HepG2 (cell line): Measurements from ENCODE around the gene MDP1. TPM values are rescaled to one million over a fixed set of nuclear protein-coding genes. Genes with fewer than 3 reads are reported as not detected.
A peak's percentile ranks its signal among the peaks of the same experiment; 100 is the strongest.

Experiments
- ATAC-seq: fragments of 200-7000 bp; cut with Tn5 transposase; 3 replicates; pipeline ENCODE4 v1.9.1; 2020; ENCODE audit warnings: mild to moderate bottlenecking, moderate library complexity
- BruUV-seq: library from RNA; stranded (reverse); fragments of 400-500 nt; replicated peaks from 2 replicates; lab custom pipeline; 2021; lab: Mats Ljungman, UMichigan
- CTCF ChIA-PET: fragments of 300-600 bp; formaldehyde crosslinking; extraction: SDS; loops from one replicate; lab custom pipeline; 2021; ENCODE audit warnings: low total read pairs, inconsistent platforms, low intra/inter-chr PET ratio; lab: Yijun Ruan, JAX
- POLR2A ChIA-PET: fragments of 350-600 bp; sonication (Branson Sonifier 250); formaldehyde crosslinking; loops from one replicate; lab custom pipeline; 2020; ENCODE audit warnings: antibody characterized with exemption, inconsistent platforms; lab: Yijun Ruan, JAX
- DNase-seq: peaks from one replicate; pipeline ENCODE4 v3.0.0-alpha.2; 2015; ENCODE audit warnings: low spot score
- FAIRE-seq: peaks from 3 replicates; lab custom pipeline; 2011; peaks lifted over from hg19 to GRCh38; lab: Jason Lieb, UNC
- H2AFZ ChIP-seq: one replicate; pipeline ENCODE4 v1.6.1; 2011; ENCODE audit warnings: low read length, inconsistent platforms
- H3K27ac ChIP-seq: fragments of 300-600 bp; 3 replicates; pipeline ENCODE4 v1.8.0; 2011; ENCODE audit warnings: mixed run types, mild to moderate bottlenecking, mixed read lengths, low read length, inconsistent platforms; ENCODE audit not compliant: insufficient read depth; ENCODE audit errors: extremely low read length
- H3K27me3 ChIP-seq, 2 experiments: fragments of 200-600 bp in 1 of 2; 2 replicates in 1 of 2; 3 replicates in 1 of 2; pipeline versions ENCODE4 v1.6.0 to v1.8.0; 2011; ENCODE audit warnings: low read length in 2 of 2, mild to moderate bottlenecking in 2 of 2, moderate library complexity in 2 of 2, inconsistent platforms in 1 of 2; ENCODE audit not compliant: insufficient read depth in 2 of 2, control insufficient read depth in 1 of 2
- H3K36me3 ChIP-seq, 2 experiments: fragments of 200-600 bp in 1 of 2; replicated peaks in 1 of 2; 2 replicates in 1 of 2; 3 replicates in 1 of 2; pipeline versions ENCODE4 v1.5.1 to v1.8.0; 2011; ENCODE audit warnings: low read length in 2 of 2, inconsistent platforms in 1 of 2; ENCODE audit not compliant: insufficient read depth in 2 of 2, control insufficient read depth in 1 of 2
- H3K4me1 ChIP-seq: 2 replicates; pipeline ENCODE4 v1.5.1; 2012; ENCODE audit warnings: low read length, inconsistent platforms; ENCODE audit not compliant: insufficient read depth
- H3K4me2 ChIP-seq: 2 replicates; pipeline ENCODE4 v1.6.0; 2011; ENCODE audit warnings: low read depth, low read length, inconsistent platforms
- H3K4me3 ChIP-seq, 3 experiments: fragments of 200-600 bp in 1 of 3; sonication (generic), shearing (Covaris generic) in 1 of 3; replicated peaks in 1 of 3; 2 replicates each; pipeline ENCODE4 v1.5.1; 2011 to 2016; ENCODE audit warnings: low read length in 3 of 3, inconsistent platforms in 2 of 3, low read depth in 2 of 3, mild to moderate bottlenecking in 2 of 3, control low read depth in 1 of 3, mixed read lengths in 1 of 3; ENCODE audit not compliant: insufficient read depth in 1 of 3
- H3K79me2 ChIP-seq: one replicate; pipeline ENCODE4 v1.6.1; 2011; ENCODE audit warnings: low read length, inconsistent platforms; ENCODE audit not compliant: insufficient read depth
- H3K9ac ChIP-seq: 2 replicates; pipeline ENCODE4 v1.6.0; 2011; ENCODE audit warnings: mild to moderate bottlenecking, low read depth, low read length, inconsistent platforms; ENCODE audit not compliant: insufficient read depth
- H3K9me3 ChIP-seq: 2 replicates; pipeline ENCODE4 v1.5.1; 2012; ENCODE audit warnings: mild to moderate bottlenecking, low read length
- H4K20me1 ChIP-seq: 2 replicates; pipeline ENCODE4 v1.6.0; 2011; ENCODE audit warnings: inconsistent platforms, mild to moderate bottlenecking, low read length, moderate library complexity; ENCODE audit not compliant: insufficient read depth
- RBFOX2 ChIP-seq: fragments of 200-400 bp; formaldehyde crosslinking; IDR thresholded peaks from 2 replicates; pipeline ENCODE4 v1.6.1; 2017; ENCODE audit warnings: low read depth, mild to moderate bottlenecking, low read length
- ZKSCAN1 ChIP-seq: fragments of 150-350 bp; IDR thresholded peaks from 2 replicates; pipeline ENCODE4 v1.6.1; 2014; ENCODE audit warnings: low read length
- ZNF343 ChIP-seq: sonication (generic); formaldehyde crosslinking; IDR thresholded peaks from 2 replicates; pipeline ENCODE4 v1.4.0; 2020; ENCODE audit warnings: mild to moderate bottlenecking, missing genetic modification reagents
- ZNF512B ChIP-seq: sonication (generic); formaldehyde crosslinking; IDR thresholded peaks from 2 replicates; pipeline ENCODE4 v1.5.1; 2020; ENCODE audit warnings: missing genetic modification reagents, mild to moderate bottlenecking, borderline replicate concordance
- ZNF841 ChIP-seq: sonication (generic); formaldehyde crosslinking; IDR thresholded peaks from 2 replicates; pipeline ENCODE4 v1.8.1; 2023; ENCODE audit warnings: missing genetic modification reagents, borderline replicate concordance
- WGBS: methylation state at CpG from one replicate; pipeline ENCODE4 v1.1.6; 2017; ENCODE audit warnings: low lambda C conversion rate; 5-methylcytosine and 5-hydroxymethylcytosine counted together
- in situ Hi-C: cut with HindIII; loops from 2 replicates; pipeline ENCODE4 v1.10.0; 2017; ENCODE audit warnings: low pct_unique_long_range_greater_than_20kb; ENCODE audit not compliant: extremely low pct_ligation_motif_present
- intact Hi-C: fragments of 100-400 bp; cut with micrococcal nuclease; formaldehyde crosslinking; loops from one replicate; pipeline ENCODE4 v1.10.0; 2022; ENCODE audit not compliant: unreplicated experiment
- polyA plus RNA-seq, 8 experiments: library from polyadenylated mRNA; depleted of rRNA in 3 of 8; stranded (reverse) in 7 of 8; unstranded in 1 of 8; fragments of >200 nt; fragmentation: Illumina TruSeq in 4 of 8; extraction: Trizol in 4 of 8; gene quantifications; 2 replicates each; pipeline versions ENCODE4 v1.2.1 to v1.2.3, GENCODE V29; 2011 to 2016; ENCODE audit warnings: low read depth in 4 of 8, missing spikeins in 1 of 8, mixed read lengths in 1 of 8; ENCODE audit not compliant: insufficient read depth in 1 of 8
- total RNA-seq, 5 experiments: library from RNA; depleted of rRNA; stranded (reverse); fragments of >200 nt; fragmentation: Illumina TruSeq; extraction: Trizol; gene quantifications; 2 replicates each; pipeline ENCODE4 v1.2.3, GENCODE V29; 2016; ENCODE audit warnings: low read depth in 1 of 5

Gene MDP1
- total and polyA plus RNA-seq, 2 of the 13 experiments (the other 11 are each of a cell fraction or from before 2014, with no cell fraction given), result 44.1 to 48.7 TPM

- TF ChIP-seq ZNF512B (CRISPR knock-in tag), result no peak
- TF ChIP-seq ZKSCAN1, result no peak
These were observed 48.4 kb upstream of the MDP1 start (continued) for GRCh38 chr14:24264298-24264697.

- H3K79me2 ChIP-seq, result no peaks in the 10 kb centered on the region
- ChIA-PET POLR2A (interaction anchor here (1.6 to 16.5 kb wide), 3 partner anchors 12 to 44 kb away, joined by 7 to 435 read pairs (median 23); partner anchors contain the start of genes CIDEB and TINF2), CTCF (no interaction called here)
- no peaks in the 10 kb centered on the region for H3K27me3 ChIP-seq
- H3K4me2 ChIP-seq, result no peak overlapping the region
- intact Hi-C loops (no loop called here), in situ Hi-C loops (no loop called here)
- DNase-seq (no peak), ATAC-seq (no peak)
- H3K27ac ChIP-seq, result no peak overlapping the region
- BruUV-seq, result no TSS peak
- H3K9me3 ChIP-seq, result no peaks in the 10 kb centered on the region
- H3K36me3 ChIP-seq, result peaks cover 19 to 33% of the 10 kb centered on the region in 2 experiments; a peak in 4 of 5 replicates
- WGBS, result 87% methylated on average over 6 of the region's 6 CpGs
- H3K4me1 ChIP-seq, result peaks cover 13% of the 10 kb centered on the region
- H3K9ac ChIP-seq, result peak overlapping the region; percentile 5; the same call in 1 of the 2 replicates
- no peak overlapping the region for H2AFZ ChIP-seq
- no peak overlapping the region for H3K4me3 ChIP-seq
- TF ChIP-seq RBFOX2 (peak; percentile 4; the same call in 1 of the 2 replicates), ZNF343 (CRISPR knock-in tag) (0 out of 2 replicates have a peak, but pooled peaks have one; percentile 39), ZNF841 (CRISPR knock-in tag) (no peak)
- TF ChIP-seq, all 625 proteins: peak for 2
- H4K20me1 ChIP-seq, result no peaks in the 10 kb centered on the region
- FAIRE-seq, result no peak
These were observed 48.0 kb upstream of the MDP1 start for GRCh38 chr14:24263848-24264247.
